Ammon's horn (tissue), 1 donor: Measurements from ENCODE around the gene PIK3R3.

ENCODE experiments used
- DNase-seq: peaks from one replicate; pipeline ENCODE4 v3.0.0-alpha.2; 2016; ENCODE audit warnings: low spot score

Gene PIK3R3

GRCh38 chr1:46157916-46158311, 25.5 kb upstream of the PIK3R3 start:
- no peak for DNase-seq

- DNase-seq, result no peak
Measured at GRCh38 chr1:46153732-46154131, 21.3 kb upstream of the PIK3R3 start.

- DNase-seq, result no peak
Measured at GRCh38 chr1:46153228-46153627, 20.8 kb upstream of the PIK3R3 start.

DNA sequence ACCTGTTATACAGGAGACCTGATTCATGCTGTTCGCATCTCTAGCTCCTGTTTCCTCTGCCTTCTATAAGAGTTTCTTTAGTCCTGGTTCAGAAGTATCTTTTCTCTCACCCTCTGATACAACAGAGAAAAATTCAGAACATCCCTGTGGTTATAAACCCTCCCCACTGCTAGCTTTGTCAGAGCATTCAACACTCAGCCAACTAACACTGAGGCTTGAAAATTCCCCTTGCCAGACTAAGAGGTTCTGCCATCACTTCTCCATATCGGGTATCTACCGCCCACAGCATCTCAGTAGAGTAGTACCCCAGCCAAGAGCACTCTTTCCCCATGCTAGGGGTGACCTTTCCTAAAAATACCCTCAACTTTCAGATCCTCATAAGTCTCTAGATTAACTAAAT, 19.6 kb upstream of the PIK3R3 start:
- no peak for DNase-seq

GRCh38 chr1:46150085-46150484, 17.7 kb upstream of the PIK3R3 start:
- DNase-seq, result no peak

GRCh38 chr1:46148318-46148717, 15.9 kb upstream of the PIK3R3 start:
- no peak for DNase-seq

DNA sequence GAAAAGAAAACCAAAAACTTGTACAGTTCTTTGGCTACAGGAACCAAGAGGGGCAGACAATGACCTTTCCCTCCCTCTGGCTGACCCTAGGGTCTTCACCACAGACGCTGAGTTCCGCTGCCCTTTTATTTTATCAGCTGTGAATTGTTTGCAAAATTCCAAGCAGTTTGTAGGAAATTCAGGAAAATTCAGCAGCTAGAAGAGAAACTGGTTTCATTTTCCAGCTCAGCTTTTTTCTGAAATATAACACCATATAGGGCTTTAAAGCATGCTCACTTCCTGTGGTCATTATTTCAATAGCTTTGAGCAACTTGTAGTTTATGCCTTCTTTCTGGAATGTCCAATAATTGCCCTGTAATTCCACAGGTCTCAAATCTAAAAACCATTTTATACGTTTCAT, 5.5 kb upstream of the PIK3R3 start:
- no peak for DNase-seq

DNA sequence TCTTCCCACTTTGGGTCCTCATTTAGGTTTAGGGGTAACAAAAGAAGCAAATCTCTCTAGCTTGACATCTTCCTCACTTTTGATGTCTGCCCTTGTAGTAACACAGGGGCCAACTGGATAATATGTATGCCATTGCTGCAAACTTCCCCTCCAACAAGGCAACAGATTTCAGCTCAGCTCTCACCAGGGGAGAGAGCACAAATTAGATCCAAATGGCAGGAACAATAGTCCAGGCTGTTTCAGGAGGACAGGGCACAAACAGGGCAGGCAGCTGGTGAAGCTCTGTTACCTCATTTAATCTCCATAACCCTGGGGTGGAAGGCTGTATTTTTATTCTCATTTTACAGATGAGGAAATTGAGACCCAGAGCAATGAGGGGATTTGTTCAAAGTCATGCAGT, 4.3 kb upstream of the PIK3R3 start:
- DNase-seq, result no peak

DNA sequence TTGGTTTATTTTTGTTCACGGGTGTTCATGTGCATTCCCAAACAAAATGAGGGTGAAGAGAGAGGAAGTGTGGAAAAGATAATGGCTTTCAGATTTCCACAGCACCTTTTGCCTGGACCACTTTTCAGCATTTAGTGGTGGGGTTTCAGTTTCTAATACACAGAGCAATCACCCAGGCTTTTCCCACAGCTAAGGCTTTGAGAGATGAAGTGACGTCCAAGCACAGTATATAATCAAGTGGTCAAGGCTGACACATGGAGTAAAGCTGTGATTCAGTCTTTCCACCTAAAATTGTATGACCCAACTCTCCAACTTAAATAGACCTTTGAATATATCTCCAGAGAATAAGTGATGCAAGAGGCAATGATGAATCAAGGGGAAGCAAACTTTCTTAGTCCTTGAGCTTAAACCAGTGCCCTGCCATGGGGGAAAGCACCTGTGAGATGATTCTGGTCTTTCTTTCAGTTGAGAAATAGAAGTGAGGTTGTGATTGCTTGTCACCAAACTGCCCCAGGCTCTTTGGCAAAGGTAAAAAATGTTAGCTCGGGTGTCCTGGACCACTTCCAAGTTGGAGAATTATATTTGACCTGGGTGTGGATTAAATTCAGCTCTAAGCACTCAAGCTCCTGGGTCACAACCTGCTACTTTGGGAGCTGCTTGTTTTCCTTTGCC, 2.4 kb upstream of the PIK3R3 start:
- no peak for DNase-seq

DNA sequence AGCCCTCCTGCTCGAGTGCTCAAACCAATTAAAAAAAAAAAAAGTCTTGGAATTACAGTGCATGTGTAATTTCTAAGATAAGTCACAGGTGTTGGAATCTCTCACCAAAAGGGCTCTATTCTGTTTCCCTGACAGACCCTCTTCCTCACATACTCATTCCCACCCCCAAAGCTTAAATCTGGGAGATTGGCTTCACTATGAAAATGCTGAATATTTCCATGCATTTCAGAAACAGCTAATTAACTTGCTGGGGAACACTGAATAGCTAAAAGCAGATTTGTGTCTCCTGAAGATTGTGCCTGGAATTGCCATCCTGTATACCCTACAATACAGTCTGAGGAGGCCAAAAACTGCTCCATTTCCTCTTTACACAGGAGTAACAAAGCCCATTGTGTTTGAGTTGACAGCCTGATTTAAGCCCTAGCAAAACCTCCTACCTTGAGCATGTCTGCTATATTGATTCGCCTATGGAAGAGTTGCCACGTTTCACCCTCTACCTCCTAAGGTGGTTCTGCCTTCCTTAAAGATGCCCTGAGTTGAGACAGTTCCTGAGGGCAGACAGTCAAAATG, 1.4 kb upstream of the PIK3R3 start:
- DNase-seq, result no peak

DNA sequence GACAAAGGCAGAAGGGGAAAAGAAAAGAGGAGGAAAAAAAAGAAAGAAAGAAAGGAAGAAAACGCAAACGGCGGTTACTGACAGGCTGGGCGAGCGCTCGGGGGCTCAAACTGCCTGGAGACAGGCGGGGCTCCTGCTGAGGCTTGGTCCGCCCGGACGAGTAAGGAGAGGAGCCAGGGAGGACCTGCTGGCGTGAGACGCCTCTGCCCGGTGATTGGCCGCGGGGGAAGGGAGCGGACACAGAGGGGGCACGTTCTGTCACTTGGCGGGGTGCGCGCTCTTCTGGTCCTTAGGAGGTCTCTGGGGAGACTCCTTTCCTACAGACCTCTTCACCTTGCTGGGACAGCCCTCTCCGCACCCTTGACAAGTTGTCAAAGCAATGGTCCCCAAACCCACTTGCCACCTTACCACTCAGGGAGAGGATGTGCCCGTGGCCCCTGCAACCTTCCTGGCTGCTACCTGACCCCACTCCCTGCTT, 791 bp upstream of the PIK3R3 start:
- DNase-seq, result no peak

DNA sequence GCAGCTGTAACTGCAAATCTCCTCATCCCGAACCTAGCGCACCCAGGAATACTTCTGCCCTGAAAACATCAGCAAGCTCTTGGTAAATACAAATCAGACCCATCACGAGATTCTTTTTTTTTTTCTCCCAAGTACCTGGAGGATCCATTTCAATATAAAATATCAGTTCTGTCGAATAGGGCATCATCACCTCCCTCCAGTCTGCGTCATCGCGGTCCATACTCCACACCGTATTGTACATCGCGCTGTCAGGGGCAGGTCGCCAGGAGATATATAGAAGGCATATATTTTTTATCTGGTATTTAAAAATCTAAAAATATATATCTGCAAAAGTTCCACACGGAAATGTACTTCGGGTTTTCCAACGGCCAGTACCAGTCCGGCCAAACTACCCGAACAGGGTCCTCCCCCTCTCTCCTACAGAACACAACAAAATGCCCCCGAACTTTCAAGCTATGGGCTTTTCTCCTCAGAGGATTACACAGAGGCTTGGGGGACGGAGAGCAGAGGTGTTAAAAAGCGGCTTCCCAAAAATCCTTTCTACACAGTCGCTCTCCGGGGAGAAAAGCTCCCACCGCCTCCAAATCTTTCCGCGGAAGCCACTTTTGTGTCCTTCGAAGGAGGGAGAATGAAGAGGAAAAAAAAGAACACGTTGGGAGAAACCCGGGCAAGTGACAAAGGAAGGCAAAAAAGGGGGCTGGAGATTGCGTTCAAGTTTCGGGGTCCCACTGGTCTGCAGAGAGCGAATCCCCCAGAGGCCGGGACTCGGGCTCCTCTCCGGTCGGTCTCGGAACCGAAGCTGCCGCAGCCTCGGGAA, 509 bp downstream of the PIK3R3 start:
- DNase-seq, result peak; percentile 30

DNA sequence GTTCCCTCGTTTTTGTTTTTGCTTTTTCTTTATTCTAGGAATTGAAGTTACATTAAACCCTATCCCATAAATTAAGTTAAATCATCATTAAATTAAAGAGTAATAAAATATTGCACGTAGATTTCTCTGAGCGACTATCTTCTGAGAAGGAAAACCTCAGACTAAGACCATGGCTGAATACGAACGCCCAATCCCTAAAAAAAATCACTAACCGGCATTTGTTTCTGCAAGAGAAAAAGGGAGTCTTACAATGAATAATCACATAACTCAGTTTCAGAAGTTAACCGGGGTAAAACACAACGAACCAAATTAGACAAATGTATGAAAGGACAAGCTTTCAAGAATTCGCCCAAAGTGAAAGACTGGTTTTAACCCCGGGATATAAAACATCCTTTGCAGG, 1.3 kb downstream of the PIK3R3 start:
- no peak for DNase-seq

GRCh38 chr1:46130606-46131005, 1.8 kb downstream of the PIK3R3 start:
- DNase-seq, result no peak

DNA sequence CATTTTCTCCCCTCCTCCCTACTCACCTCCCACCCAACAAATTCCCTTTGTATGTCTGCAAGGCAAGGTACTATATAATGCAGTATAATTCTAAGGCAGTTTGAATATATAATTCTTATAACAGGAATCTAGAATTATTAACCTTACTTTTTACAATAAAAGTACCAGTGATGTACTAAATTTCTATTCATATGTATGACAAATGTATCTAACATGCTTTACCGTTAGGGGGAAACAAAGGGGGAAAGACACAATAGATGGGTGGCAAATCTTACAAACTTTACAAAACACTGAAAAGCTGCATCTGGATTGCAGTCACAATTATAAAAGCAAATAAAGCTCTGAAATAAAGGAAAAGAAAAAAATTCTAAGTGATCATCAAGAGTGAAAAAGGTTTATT, 2.3 kb downstream of the PIK3R3 start:
- no peak for DNase-seq

- DNase-seq, result no peak
Measured at GRCh38 chr1:46128344-46128743, 4.1 kb downstream of the PIK3R3 start.

DNA sequence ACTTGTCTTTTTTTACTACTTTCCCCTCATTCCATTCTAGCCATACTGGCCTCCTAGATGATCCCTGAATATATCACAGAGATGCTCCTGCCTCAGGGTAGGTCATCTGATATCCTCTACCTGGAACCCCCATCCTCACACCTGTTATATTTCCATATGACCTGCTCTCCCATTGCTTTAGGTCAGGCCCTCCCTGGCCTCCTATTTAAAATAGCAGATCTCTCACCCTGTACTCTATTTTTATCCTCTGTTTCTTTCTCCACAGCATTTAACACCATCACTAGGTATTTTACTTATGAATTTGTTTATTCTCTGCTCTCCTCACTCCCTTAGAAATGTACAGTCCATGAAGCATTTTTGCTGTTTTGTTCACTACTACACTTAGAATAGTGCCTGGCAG, 13.6 kb downstream of the PIK3R3 start:
- DNase-seq, result no peak

DNA sequence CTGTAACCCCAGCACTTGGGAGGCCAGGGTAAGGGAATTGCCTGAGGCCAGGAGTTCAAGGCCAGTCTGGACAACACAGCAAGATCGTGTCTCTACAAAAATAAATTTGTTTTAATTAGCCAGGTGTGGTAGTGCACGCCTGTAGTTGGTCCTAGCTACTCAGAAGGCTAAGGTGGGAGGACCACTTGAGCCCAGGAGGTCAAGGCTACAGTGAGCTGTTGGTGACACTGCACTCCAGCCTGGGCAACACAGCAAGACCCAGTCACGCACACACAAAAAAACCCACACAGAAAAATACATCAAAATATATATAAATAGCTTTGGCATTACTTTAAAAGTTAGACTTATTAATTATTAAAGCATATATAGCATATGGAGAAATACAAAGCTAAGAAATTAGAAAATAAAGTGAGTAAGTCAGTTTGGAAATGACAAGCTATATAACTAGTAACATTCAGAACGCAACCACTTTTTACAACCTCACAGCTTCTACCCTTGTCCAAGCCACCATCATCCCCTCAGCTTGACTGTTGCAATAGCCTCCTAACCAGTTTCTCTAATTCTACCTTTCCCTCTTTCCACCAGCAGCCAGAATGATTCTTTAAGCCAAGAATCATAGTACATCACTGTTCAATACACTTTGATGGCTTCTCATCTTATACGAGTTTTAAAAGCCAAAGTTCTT, 14.5 kb downstream of the PIK3R3 start:
- no peak for DNase-seq

GRCh38 chr1:46114925-46115603, 17.4 kb downstream of the PIK3R3 start:
- DNase-seq, result no peak

DNA sequence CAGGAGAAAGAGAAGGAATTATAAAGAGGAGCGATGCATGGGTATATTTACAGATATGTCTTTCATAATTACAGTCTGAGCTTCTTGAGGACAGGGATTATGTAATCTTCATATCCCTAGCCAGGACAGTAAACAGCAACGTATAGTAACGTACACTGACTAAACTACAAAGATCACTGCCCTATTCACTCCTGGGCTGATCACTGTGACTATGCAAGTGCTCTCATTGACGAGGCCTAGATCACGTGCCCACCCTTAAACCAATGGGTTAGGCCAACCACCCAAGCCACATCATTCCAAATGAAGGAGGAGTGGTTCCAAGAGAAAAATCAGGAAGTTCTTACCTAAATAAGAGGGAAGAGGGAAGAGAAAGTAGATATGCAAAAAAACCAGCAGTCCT, 18.5 kb downstream of the PIK3R3 start:
- no peak for DNase-seq

GRCh38 chr1:46112108-46112507, 20.3 kb downstream of the PIK3R3 start:
- DNase-seq, result no peak

- DNase-seq, result no peak
Measured at GRCh38 chr1:46110521-46110920, 21.9 kb downstream of the PIK3R3 start.
